WTC11 (cell line): ENCODE results near the gene MYBL2. TPM values are rescaled to one million over a fixed set of nuclear protein-coding genes. Genes with fewer than 3 reads are reported as not detected.
A peak's percentile ranks its signal among the peaks of the same experiment; 100 is the strongest.

Experiments
- ATAC-seq: fragments of 200-7000 bp; cut with Tn5 transposase; 2 replicates; pipeline ENCODE4 v1.10.0; 2021; ENCODE audit warnings: mild to moderate bottlenecking, moderate library complexity
- CTCF ChIA-PET: fragments of 300-600 bp; sonication (Branson Sonifier 250); formaldehyde crosslinking; loops from one replicate; lab custom pipeline; 2021; ENCODE audit warnings: antibody characterized with exemption; lab: Charles Lee
- POLR2A ChIA-PET: fragments of 350-600 bp; sonication (Branson Sonifier 250); formaldehyde crosslinking; loops from one replicate; lab custom pipeline; 2021; ENCODE audit warnings: antibody characterized with exemption; lab: Charles Lee
- DNase-seq: peaks from one replicate; pipeline ENCODE4 v3.0.0; 2021; ENCODE audit warnings: low spot score
- H3K27ac Mint-ChIP-seq: 2 replicates; pipeline ENCODE4 v1.8.0; 2021; ENCODE audit warnings: mixed read lengths
- H3K27me3 Mint-ChIP-seq: 2 replicates; pipeline ENCODE4 v1.8.0; 2021; ENCODE audit warnings: low read depth, mild to moderate bottlenecking, moderate library complexity, mixed read lengths
- H3K36me3 Mint-ChIP-seq: 2 replicates; pipeline ENCODE4 v1.8.0; 2021; ENCODE audit warnings: mixed read lengths
- H3K4me1 Mint-ChIP-seq: 2 replicates; pipeline ENCODE4 v1.8.0; 2022; ENCODE audit warnings: mixed read lengths
- H3K4me3 Mint-ChIP-seq: 2 replicates; pipeline ENCODE4 v1.8.0; 2021; ENCODE audit warnings: mild to moderate bottlenecking, moderate library complexity, mixed read lengths
- H3K9me3 Mint-ChIP-seq: 2 replicates; pipeline ENCODE4 v1.8.0; 2021; ENCODE audit warnings: mixed read lengths
- ARID4B ChIP-seq: sonication (generic); formaldehyde crosslinking; IDR thresholded peaks from 2 replicates; pipeline ENCODE4 v1.8.0; 2023; ENCODE audit warnings: missing genetic modification reagents, mild to moderate bottlenecking, borderline replicate concordance
- CTCF ChIP-seq: fragments of 200-600 bp; IDR thresholded peaks from 2 replicates; pipeline ENCODE4 v1.8.0; 2022; ENCODE audit warnings: antibody characterized with exemption
- FOXP1 ChIP-seq: sonication (generic); formaldehyde crosslinking; IDR thresholded peaks from 2 replicates; pipeline ENCODE4 v1.8.0; 2022; ENCODE audit warnings: missing genetic modification reagents, mild to moderate bottlenecking, moderate library complexity, borderline replicate concordance
- GRHL2 ChIP-seq: fragments of 250-450 bp; sonication (Bioruptor Pico); IDR thresholded peaks from 2 replicates; pipeline ENCODE4 v1.8.0; 2022; ENCODE audit warnings: mild to moderate bottlenecking, moderate library complexity; ENCODE audit not compliant: insufficient replicate concordance, severe bottlenecking
- MXD4 ChIP-seq: fragments of 250-450 bp; sonication (Bioruptor Pico); IDR thresholded peaks from 2 replicates; pipeline ENCODE4 v1.8.0; 2021; ENCODE audit warnings: mild to moderate bottlenecking, moderate library complexity, borderline replicate concordance
- ZNF425 ChIP-seq: fragments of 250-450 bp; sonication (Bioruptor Pico); conservative IDR thresholded peaks from 2 replicates; pipeline ENCODE4 v1.9.0; 2021; ENCODE audit warnings: mild to moderate bottlenecking
- ZSCAN18 ChIP-seq: fragments of 250-450 bp; sonication (Bioruptor Pico); IDR thresholded peaks from 2 replicates; pipeline ENCODE4 v2.1.2; 2022; ENCODE audit warnings: mild to moderate bottlenecking, moderate library complexity
- total RNA-seq: library from RNA; stranded (reverse); gene quantifications from 3 replicates; pipeline ENCODE4 v1.2.3, GENCODE V29; 2021

The MYBL2 gene
- total RNA-seq, 1 experiment from 2014 or later: 166 TPM

- Mint-ChIP-seq H3K4me3 (no peak overlapping the region), H3K4me1 (0 out of 2 replicates have a peak, but pooled peaks cover 3% of the 10 kb centered on the region), H3K36me3 (no peaks in the 10 kb centered on the region), H3K27me3 (no peaks in the 10 kb centered on the region; the same call in 1 of the 2 replicates), H3K27ac (no peak overlapping the region), H3K9me3 (peaks cover 4% of the 10 kb centered on the region; the same call in 1 of the 2 replicates)
- TF ChIP-seq CTCF: no peak
- DNase-seq: no peak
- POLR2A ChIA-PET: no interaction called here
- CTCF ChIA-PET: no interaction called here
- ATAC-seq: no peak
Observed at GRCh38 chr20:43740642-43741041, 73.7 kb downstream of the MYBL2 start.

GRCh38 chr20:43744151-43744611, 77.3 kb downstream of the MYBL2 start:
- ATAC-seq (peak; percentile 43; the same call in 1 of the 2 replicates), DNase-seq (no peak)
- POLR2A ChIA-PET: no interaction called here
- Mint-ChIP-seq H3K27me3 (no peaks in the 10 kb centered on the region), H3K27ac (no peak overlapping the region), H3K36me3 (no peaks in the 10 kb centered on the region), H3K4me3 (no peak overlapping the region), H3K4me1 (peaks cover 8% of the 10 kb centered on the region), H3K9me3 (peaks cover 4% of the 10 kb centered on the region; the same call in 1 of the 2 replicates)
- CTCF ChIA-PET: interaction anchor here (0.8 kb wide), 1 partner anchor 651 kb away, joined by 5 read pairs; no protein-coding TSS in a partner anchor
- TF ChIP-seq ZSCAN18 (CRISPR knock-in tag): no peak
- TF ChIP-seq, all 79 proteins: peak for 0

GRCh38 chr20:43744966-43745730, 78.2 kb downstream of the MYBL2 start:
- H3K4me3 Mint-ChIP-seq: no peak overlapping the region
- no peak overlapping the region for H3K27ac Mint-ChIP-seq
- H3K4me1 Mint-ChIP-seq: peaks cover 8% of the 10 kb centered on the region
- H3K36me3 Mint-ChIP-seq: no peaks in the 10 kb centered on the region
- POLR2A ChIA-PET: no interaction called here
- H3K9me3 Mint-ChIP-seq: peaks cover 4% of the 10 kb centered on the region; the same call in 1 of the 2 replicates
- CTCF ChIA-PET: interaction anchor here (0.8 kb wide), 1 partner anchor 650 kb away, joined by 5 read pairs; no protein-coding TSS in a partner anchor
- ATAC-seq (no peak), DNase-seq (no peak)
- peaks cover 3% of the 10 kb centered on the region; the same call in 1 of the 2 replicates for H3K27me3 Mint-ChIP-seq
- no peak for TF ChIP-seq ZNF425
- TF ChIP-seq FOXP1 (CRISPR knock-in tag): no peak

- no peak overlapping the region for H3K4me3 Mint-ChIP-seq
Observed at GRCh38 chr20:43746344-43747137, 79.6 kb downstream of the MYBL2 start.

More at GRCh38 chr20:43746344-43747137, 79.6 kb downstream of the MYBL2 start:
- Mint-ChIP-seq H3K9me3 (peaks cover 4% of the 10 kb centered on the region; the same call in 1 of the 2 replicates), H3K27me3 (peaks cover 5% of the 10 kb centered on the region; the same call in 1 of the 2 replicates), H3K27ac (no peak overlapping the region), H3K36me3 (no peaks in the 10 kb centered on the region), H3K4me1 (peaks cover 8% of the 10 kb centered on the region)
- ChIA-PET POLR2A (no interaction called here), CTCF (no interaction called here)
- DNase-seq: no peak
- peak; percentile 43 for ATAC-seq
- TF ChIP-seq GRHL2: no peak
- TF ChIP-seq ARID4B (CRISPR knock-in tag): no peak
- no peak for TF ChIP-seq MXD4 (CRISPR knock-in tag)
